Type B pancreatic cell (in vitro differentiated cells): ENCODE data around the gene PDE8A. TPM values are rescaled to one million over a fixed set of nuclear protein-coding genes. Genes with fewer than 3 reads are reported as not detected.
"Not testable (repeated sequence)": the region's sequence is repeated elsewhere in the genome, so short reads cannot be mapped to it uniquely, and the experiment has no call there.

Experiments
- DNase-seq: peaks from one replicate; pipeline ENCODE4 v3.0.0; 2021; ENCODE audit warnings: mixed read lengths; ENCODE audit not compliant: unreplicated experiment; ENCODE audit errors: extremely low spot score
- H3K27ac Mint-ChIP-seq: 2 replicates; pipeline ENCODE4 v1.8.0; 2021; ENCODE audit warnings: mild to moderate bottlenecking, mixed read lengths
- H3K27me3 Mint-ChIP-seq: 2 replicates; pipeline ENCODE4 v1.8.0; 2021; ENCODE audit warnings: mixed read lengths
- H3K36me3 Mint-ChIP-seq: 2 replicates; pipeline ENCODE4 v1.8.0; 2021; ENCODE audit warnings: mixed read lengths
- H3K4me1 Mint-ChIP-seq: one replicate; pipeline ENCODE4 v1.8.0; 2021; ENCODE audit warnings: mixed read lengths; ENCODE audit not compliant: unreplicated experiment
- H3K4me3 Mint-ChIP-seq: 2 replicates; pipeline ENCODE4 v1.8.0; 2021; ENCODE audit warnings: mild to moderate bottlenecking, mixed read lengths
- H3K9me3 Mint-ChIP-seq: 2 replicates; pipeline ENCODE4 v1.8.0; 2021; ENCODE audit warnings: mixed read lengths
- total RNA-seq: library from RNA; stranded (reverse); gene quantifications from 2 replicates; pipeline ENCODE4 v1.2.1, GENCODE V29; 2021; ENCODE audit warnings: low replicate concordance
- TF ChIP-seq, protein P1 (sequence below): fragments of 200-600 bp; sonication (generic); conservative IDR thresholded peaks from 2 replicates; pipeline ENCODE4 v1.5.0; 2021; ENCODE audit warnings: antibody characterized with exemption, mild to moderate bottlenecking

The PDE8A gene
- total RNA-seq, 1 donor from 2014 or later: 22.8 TPM

DNA sequence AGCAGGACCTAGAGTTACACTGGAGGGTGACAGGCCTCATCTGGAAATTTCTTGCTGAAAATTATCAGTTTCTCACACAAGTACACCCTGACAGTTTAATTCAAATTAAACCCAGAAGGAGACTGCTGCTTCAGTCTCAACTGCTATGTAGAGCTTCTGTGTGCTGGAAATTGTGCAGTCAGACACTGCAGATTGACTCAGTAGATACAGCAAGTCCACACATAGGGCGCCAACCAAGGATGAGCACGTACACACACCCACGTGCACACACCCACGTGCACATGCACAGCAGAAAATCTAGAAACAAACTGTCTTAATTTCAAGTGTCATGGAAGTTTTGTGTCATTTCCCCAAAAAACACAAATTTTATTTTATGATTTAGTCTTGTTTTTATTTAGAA, 192.9 kb downstream of the PDE8A start:
- Mint-ChIP-seq H3K27me3 (no peaks in the 10 kb centered on the region), H3K4me1 (peaks cover 16% of the 10 kb centered on the region), H3K9me3 (peaks cover 9% of the 10 kb centered on the region), H3K36me3 (no peaks in the 10 kb centered on the region), H3K27ac (no peak overlapping the region), H3K4me3 (no peak overlapping the region)
- TF ChIP-seq, protein P1, sequence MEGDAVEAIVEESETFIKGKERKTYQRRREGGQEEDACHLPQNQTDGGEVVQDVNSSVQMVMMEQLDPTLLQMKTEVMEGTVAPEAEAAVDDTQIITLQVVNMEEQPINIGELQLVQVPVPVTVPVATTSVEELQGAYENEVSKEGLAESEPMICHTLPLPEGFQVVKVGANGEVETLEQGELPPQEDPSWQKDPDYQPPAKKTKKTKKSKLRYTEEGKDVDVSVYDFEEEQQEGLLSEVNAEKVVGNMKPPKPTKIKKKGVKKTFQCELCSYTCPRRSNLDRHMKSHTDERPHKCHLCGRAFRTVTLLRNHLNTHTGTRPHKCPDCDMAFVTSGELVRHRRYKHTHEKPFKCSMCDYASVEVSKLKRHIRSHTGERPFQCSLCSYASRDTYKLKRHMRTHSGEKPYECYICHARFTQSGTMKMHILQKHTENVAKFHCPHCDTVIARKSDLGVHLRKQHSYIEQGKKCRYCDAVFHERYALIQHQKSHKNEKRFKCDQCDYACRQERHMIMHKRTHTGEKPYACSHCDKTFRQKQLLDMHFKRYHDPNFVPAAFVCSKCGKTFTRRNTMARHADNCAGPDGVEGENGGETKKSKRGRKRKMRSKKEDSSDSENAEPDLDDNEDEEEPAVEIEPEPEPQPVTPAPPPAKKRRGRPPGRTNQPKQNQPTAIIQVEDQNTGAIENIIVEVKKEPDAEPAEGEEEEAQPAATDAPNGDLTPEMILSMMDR: no peak
- DNase-seq: no peak

- not testable (repeated sequence) for H3K36me3 Mint-ChIP-seq, H3K9me3 Mint-ChIP-seq, H3K27me3 Mint-ChIP-seq, DNase-seq
- peak overlapping the region; percentile 90 for H3K27ac Mint-ChIP-seq
- H3K4me1 Mint-ChIP-seq: peaks cover 16% of the 10 kb centered on the region
- peak overlapping the region; percentile 69 for H3K4me3 Mint-ChIP-seq
Observed at GRCh38 chr15:85177042-85177515, 195.4 kb downstream of the PDE8A start.

GRCh38 chr15:85178308-85178707, 196.7 kb downstream of the PDE8A start:
- Mint-ChIP-seq H3K27ac (peak overlapping the region; percentile 36), H3K9me3 (no peaks in the 10 kb centered on the region), H3K4me3 (no peak overlapping the region), H3K36me3 (no peaks in the 10 kb centered on the region), H3K4me1 (peaks cover 16% of the 10 kb centered on the region), H3K27me3 (no peaks in the 10 kb centered on the region)
- TF ChIP-seq, protein P1: no peak
- no peak for DNase-seq

- H3K36me3 Mint-ChIP-seq: no peaks in the 10 kb centered on the region
- H3K4me3 Mint-ChIP-seq: no peak overlapping the region
- peaks cover 16% of the 10 kb centered on the region for H3K4me1 Mint-ChIP-seq
- TF ChIP-seq, protein P1: no peak
- H3K9me3 Mint-ChIP-seq: no peaks in the 10 kb centered on the region
- no peaks in the 10 kb centered on the region for H3K27me3 Mint-ChIP-seq
- DNase-seq: no peak
- H3K27ac Mint-ChIP-seq: no peak overlapping the region
Observed at GRCh38 chr15:85179700-85180099, 198.0 kb downstream of the PDE8A start.

DNA sequence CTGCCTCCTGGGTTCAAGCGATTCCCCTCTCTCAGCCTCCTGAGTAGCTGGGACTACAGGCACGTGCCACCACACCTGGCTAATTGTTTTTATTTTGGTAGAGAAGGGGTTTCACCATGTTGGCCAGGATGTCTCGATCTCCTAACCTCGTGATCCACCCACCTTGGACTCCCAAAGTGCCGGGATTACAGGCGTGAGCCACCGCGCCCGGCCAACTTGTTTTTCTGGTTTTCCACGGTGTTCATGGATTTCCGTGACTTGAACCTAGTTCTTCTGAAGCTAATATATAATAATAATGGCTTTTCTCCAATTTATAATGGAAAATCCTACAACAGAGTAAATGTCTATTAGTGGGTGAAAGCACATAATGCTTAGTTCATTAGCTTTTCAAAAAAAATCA, 203.7 kb downstream of the PDE8A start:
- not testable (repeated sequence) for H3K27ac Mint-ChIP-seq, DNase-seq, H3K27me3 Mint-ChIP-seq, H3K4me3 Mint-ChIP-seq, H3K4me1 Mint-ChIP-seq, H3K9me3 Mint-ChIP-seq, H3K36me3 Mint-ChIP-seq

GRCh38 chr15:85188171-85188577, 206.5 kb downstream of the PDE8A start:
- H3K27ac Mint-ChIP-seq, H3K4me1 Mint-ChIP-seq, DNase-seq, H3K36me3 Mint-ChIP-seq, H3K9me3 Mint-ChIP-seq, H3K27me3 Mint-ChIP-seq, H3K4me3 Mint-ChIP-seq: not testable (repeated sequence)

Other genes with a start within 250 kb of the PDE8A start
- 26.4 and 26.8 TPM in 2 replicates for gene ZNF592, start 233.3 kb upstream of the PDE8A start, total RNA-seq
- 9.6 and 10.8 TPM in 2 replicates for gene ALPK3, start 164.5 kb upstream of the PDE8A start, total RNA-seq
- 0.19 and 0.31 TPM in 2 replicates for gene SLC28A1, start 97.2 kb upstream of the PDE8A start, total RNA-seq